HG03432 (cell line): ENCODE data around the gene PTH2R.
"Not testable (repeated sequence)": the region's sequence is repeated elsewhere in the genome, so short reads cannot be mapped to it uniquely, and the experiment has no call there.

Source experiments
- ATAC-seq: cut with Tn5 transposase; IDR thresholded peaks from one replicate; pipeline ENCODE4 v1.9.1; 2021; ENCODE audit warnings: mild to moderate bottlenecking, moderate library complexity; ENCODE audit not compliant: unreplicated experiment

The PTH2R gene

DNA sequence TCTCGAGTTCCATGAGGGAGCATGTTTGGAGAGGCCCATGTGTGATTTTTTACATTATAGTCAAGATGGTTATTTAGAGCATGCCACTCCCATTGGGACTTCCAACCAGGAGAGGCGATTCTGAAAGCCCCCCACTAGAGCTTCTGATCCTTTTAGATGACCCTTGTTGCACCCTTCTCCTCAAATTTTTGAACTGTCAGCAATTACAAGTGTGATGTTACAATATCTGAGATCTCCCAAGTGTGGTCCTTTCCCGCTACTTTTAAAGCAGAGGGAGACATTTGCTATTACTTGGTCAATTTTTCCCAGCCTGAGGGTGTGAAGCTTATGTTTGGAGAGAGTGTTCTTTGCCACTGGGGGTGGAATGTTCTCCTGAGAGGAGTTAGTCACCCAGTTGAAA lies 16.7 kb upstream of the PTH2R start:
- no peak for ATAC-seq

- no peak for ATAC-seq
These were observed 14.3 kb upstream of the PTH2R start for GRCh38 chr2:208392300-208392699.

- not testable (repeated sequence) for ATAC-seq
These were observed 9.8 kb upstream of the PTH2R start for GRCh38 chr2:208396796-208397195.

GRCh38 chr2:208399201-208399600 lies 7.4 kb upstream of the PTH2R start:
- ATAC-seq = no peak

DNA sequence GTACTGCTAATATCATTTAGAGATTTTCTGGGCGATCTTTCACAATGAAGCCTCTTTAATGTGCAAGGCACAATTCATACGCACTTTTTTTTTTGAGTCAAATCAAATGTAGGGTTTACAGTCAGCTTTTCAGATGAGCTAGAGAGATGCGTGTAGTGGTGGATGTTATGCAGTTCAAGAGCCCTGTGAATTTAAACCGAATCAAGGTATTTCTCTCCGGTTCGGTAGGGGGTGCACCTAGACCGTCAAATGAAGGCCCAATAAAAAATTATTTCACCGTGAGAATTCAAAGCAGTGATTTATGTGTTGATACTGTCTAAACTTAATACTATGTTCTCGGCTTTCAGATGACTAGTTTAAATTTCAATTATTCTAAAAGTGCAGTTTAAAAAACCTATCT lies 1.1 kb downstream of the PTH2R start:
- no peak for ATAC-seq

DNA sequence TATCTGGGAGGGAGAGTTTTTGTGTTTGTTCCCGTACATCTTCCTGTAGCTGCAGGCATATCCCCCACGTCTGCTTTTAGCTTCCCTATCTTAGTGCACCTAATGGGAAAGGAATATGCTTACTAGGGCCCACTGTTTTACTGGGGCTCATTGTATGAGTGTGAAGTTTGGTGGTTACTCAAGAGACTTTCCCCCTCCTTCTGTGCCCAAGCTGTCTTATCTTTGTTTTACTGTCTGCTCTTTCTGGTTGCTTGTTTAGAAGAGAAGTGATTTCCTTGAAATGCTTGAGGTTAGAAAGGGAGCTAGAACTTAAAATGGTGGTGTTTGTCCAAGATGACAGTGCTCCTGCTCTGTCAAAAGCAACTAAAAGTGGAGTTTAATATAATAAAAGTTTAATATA lies 7.3 kb downstream of the PTH2R start:
- no peak for ATAC-seq

DNA sequence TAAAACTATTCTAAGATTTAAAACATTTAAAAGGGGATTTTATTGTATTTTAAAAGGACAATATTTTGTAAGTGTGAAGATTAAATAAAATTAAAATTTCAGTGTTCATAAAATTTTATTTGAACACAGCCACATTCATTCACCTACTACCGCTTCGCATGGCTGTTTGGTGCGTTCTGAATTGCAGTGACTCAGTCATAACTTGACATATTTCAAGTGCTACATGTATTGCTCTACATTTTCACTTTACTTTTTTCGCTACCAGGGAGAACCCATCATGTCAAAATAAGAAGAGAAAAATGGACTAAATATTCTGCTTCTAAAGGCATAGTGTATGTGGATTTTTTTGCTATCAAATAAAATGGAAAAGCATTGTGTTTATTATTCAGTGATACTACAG lies 8.7 kb downstream of the PTH2R start:
- ATAC-seq = peak; percentile 76

DNA sequence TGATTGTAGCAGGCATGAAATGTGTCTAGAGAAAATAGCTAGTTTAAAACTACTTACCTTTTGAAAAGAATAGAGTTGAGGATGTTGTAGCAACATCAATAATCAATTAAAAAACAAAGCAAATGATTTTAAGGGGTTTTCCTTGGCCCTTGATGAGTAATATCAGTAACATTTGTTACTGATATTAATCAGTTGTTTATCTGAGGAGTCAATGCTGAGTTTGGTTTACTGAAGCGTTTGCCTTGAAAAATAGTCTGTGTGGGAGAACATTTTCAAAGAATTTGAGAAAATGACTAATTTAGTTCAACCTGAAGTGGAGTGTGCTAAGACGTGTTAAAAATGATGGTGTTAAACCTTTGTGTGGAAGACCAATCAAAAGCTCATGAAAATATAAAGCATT lies 9.3 kb downstream of the PTH2R start:
- peak; percentile 86 for ATAC-seq

GRCh38 chr2:208426412-208427045 lies 19.9 kb downstream of the PTH2R start:
- no peak for ATAC-seq

GRCh38 chr2:208437755-208438154 lies 31.2 kb downstream of the PTH2R start:
- ATAC-seq = no peak

DNA sequence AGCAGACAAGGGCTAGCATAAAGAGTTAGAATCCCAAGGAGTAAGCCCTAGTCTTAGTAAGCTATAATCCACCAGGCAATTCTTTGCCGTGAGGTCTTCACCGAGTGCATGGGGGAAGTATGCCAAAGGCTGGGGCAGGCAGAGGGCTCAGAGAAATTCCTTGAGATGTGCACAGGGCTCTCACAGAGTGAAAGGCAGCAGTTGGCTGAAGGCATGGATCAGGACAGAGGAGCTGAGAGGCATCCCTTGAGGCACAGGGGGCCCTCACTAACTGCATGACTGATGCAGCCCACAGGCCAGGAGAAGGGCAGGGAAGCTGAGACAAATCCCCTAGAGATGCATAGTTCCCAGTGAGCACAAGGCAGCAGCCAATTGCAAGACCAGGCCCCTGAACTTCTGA lies 34.1 kb downstream of the PTH2R start:
- no peak for ATAC-seq

GRCh38 chr2:208441951-208442350 lies 35.4 kb downstream of the PTH2R start:
- no peak for ATAC-seq

- ATAC-seq = not testable (repeated sequence)
These were observed 40.9 kb downstream of the PTH2R start for GRCh38 chr2:208447447-208447846.

DNA sequence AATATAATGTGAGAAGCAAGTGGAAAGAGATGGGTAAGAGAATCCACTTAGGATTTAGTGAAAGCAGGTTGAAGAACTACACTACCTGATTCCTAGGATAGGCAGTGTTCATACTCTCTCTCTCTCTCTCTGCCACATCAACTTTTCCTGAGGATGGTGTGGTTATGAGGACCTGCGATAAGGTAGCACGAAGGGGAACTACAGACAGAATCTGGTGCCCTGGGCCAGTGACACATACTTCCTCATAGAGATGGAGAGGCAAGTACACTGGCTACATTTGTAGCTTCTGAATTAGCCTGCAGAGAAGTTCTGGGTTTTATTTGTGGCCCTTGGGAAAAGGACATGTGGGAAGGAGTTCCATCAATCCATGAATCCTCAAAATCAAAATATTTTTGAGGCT lies 44.5 kb downstream of the PTH2R start:
- ATAC-seq = no peak

GRCh38 chr2:208454861-208455260 lies 48.3 kb downstream of the PTH2R start:
- ATAC-seq = no peak

DNA sequence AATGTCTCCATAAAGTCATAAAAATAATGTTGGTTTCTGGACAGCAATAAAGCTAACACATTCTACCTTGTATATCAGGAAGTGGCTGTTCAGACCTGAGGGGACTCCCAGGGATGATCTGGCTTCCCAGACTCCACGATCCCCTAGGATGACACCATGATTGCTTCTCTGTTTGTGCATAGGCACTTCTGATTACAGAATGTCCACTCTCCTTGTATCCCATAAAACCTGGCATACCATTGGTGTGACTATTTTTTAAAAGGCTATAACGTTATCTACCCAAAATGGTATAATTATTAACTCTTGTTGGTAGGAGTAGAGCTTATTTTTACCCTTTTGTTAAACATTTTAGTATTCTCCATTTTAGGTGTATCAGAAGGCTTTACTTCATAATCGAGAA lies 57.1 kb downstream of the PTH2R start:
- ATAC-seq = no peak

DNA sequence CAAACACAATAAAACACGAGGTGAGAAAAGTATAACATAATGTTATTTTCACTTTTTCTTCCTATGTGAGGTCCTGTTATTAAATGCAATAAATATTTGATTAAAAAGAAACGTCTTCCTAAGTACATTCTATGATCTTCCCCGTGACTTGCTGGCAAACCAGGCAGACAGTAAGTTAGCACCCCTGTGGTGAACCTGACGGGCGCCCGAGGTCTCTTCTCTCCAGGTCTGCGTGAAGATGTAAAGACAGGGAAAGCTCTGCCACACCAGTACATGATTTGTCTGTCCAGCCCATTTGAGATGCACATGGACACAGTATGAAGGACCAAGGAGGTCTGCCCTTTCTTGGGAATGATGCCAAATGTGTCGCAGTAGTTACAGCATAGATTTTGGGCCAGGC lies 57.6 kb downstream of the PTH2R start:
- no peak for ATAC-seq

DNA sequence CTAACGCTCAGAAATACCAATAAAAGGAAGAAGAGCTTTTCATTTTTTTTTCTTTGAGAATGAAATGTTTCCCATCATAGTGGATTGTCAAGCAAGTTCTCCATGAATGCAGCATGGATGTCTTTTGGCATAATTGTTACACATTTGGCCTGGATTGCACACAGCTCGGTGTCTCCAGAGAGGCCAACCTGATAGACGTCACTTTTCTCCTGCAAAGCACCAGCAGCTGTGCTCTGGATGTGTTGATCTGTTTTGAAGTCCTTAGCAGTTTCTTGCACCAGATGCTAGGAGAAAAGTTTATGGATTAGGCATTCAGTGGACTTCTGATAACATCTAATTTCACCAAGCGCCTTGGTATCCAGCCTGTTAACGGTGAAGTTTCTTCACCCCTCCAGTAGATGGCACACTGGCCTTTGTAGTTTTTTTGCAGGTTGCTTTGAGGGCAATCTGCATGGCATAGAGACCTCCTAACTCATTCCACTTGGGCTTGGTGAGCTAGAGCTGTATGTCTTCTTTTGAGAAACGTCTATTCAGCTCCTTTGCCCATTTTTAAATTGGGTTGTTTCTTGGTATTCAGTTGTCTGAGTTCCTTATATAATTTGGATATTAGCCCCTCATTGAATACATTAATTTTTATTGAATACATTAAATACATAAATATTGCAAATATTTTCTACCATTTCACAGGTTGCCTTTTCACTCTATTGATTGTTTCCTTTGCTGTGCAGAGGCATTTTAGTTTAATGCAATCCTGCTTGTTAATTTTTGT lies 59.7 kb downstream of the PTH2R start:
- peak; percentile 83 for ATAC-seq

GRCh38 chr2:208466920-208467298 lies 60.3 kb downstream of the PTH2R start:
- ATAC-seq = no peak

DNA sequence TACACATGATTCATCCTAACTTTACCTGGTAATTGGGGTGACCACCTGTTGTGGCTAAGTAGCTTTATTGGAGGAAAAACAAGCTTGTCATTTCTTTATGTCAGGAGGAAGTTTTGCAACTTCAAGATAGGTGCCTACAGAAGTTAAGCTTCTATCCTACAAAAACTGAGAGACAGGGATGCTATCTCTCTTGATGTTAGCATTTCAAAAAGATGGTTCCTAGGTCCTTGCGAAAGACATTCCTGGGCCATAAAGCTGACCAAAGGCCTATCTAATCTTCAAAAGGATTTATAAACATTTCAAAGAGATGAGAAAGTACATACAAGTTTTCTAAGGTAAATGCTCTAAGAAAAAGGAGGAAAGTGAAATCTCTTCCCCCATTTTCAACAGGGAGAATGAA lies 61.0 kb downstream of the PTH2R start:
- no peak for ATAC-seq

DNA sequence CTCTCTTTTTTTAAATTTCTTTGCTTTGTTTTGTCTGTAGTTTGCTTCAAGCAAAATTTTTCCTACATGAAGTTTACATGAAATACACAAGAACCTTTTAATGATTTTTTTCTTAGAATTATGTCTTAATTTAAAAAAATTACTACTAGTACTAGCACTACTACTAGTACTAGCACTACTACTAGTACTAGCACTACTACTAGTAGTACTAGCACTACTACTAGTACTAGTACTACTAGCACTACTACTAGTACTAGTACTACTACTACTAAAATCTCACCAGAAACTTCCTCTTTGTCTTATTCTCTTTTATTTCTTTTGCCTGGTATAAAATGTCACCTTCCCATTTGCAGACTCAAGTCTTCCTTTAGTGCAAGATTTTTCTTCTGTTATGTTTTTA lies 71.1 kb downstream of the PTH2R start:
- no peak for ATAC-seq

- peak; percentile 74 for ATAC-seq
These were observed 72.8 kb downstream of the PTH2R start for GRCh38 chr2:208479342-208479741.

- ATAC-seq = not testable (repeated sequence)
These were observed 75.4 kb downstream of the PTH2R start for GRCh38 chr2:208481945-208482344.
